GM12873 (cell line): Measurements from ENCODE around the gene CSF3.

Experiments used
- CTCF ChIP-seq: IDR thresholded peaks from 2 replicates; pipeline ENCODE4 v1.5.1; 2012; ENCODE audit warnings: low read depth, mild to moderate bottlenecking, moderate library complexity, low read length, control low read depth; ENCODE audit not compliant: insufficient read depth; ENCODE audit errors: missing control alignments

The CSF3 gene

GRCh38 chr17:40027614-40028012 is 12.4 kb downstream of the CSF3 start:
- TF ChIP-seq CTCF, result no peak

GRCh38 chr17:40028595-40028994 is 13.4 kb downstream of the CSF3 start:
- no peak for TF ChIP-seq CTCF

GRCh38 chr17:40031706-40032105 is 16.5 kb downstream of the CSF3 start:
- TF ChIP-seq CTCF, result no peak

DNA sequence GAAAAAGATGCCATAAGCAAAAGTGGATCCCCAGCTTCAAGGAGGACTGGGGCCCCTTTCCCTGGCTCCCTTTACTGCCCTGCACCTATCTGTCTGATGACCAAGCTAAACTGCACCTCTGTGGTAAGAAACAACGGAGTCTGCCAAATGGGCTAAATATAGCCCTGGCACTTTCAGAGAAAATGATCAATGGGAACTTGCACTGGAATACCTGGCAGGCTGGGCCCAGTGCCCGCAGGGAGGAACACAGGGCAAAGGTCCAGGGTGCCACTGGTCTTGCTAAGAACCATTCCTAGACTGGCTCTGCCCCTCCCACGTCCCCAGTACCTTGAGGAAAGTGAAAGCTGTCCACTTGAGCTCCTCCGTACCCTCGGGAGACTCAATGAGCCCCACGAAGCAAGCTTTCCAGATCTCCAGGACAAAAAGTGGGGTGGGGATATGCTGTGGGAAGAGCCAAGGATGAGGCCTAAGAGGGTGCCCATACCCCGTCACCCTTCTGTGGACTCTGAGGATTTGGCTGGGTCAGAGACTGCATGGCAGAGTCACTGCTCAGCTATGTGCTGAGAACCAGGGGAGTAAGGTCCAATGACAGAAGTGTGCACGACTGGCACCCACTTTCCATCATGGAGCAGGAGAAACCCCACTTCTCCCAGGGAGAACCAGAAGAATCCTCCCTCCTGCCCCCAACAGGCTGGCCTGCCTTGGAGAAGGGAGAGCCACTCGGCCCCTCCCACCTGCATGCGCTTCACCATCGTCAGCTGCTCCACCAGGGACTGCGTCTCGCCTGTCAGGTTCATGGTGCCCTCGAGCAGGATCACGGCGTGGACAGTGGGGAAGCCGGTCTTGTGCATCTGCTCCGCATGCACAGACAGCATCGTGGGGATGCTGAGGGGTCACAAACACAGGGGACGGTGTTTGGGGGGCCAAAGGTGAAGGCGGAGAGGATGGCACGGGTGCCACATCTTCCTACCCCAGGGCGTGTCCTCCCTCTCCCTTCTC is 17.4 kb downstream of the CSF3 start:
- no peak for TF ChIP-seq CTCF

DNA sequence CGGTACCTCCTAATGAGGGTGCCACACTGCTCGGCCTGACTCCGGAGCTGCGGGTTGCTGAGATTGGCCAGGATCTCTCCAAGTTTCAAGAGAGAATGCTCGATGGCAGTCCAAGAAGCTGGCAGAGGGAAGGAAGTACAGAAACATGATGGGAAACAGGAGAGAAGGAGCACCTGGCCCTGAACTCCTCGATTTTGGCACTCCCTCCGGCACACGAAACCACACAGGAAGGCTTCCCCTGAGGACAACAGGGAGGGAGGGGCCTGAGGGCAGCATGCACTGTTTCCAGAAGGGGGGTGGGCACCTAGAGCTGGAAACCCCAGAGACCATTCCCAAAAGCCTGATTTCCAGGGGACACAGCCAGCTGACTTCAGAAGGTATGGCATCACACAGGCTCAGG is 18.1 kb downstream of the CSF3 start:
- no peak for TF ChIP-seq CTCF

DNA sequence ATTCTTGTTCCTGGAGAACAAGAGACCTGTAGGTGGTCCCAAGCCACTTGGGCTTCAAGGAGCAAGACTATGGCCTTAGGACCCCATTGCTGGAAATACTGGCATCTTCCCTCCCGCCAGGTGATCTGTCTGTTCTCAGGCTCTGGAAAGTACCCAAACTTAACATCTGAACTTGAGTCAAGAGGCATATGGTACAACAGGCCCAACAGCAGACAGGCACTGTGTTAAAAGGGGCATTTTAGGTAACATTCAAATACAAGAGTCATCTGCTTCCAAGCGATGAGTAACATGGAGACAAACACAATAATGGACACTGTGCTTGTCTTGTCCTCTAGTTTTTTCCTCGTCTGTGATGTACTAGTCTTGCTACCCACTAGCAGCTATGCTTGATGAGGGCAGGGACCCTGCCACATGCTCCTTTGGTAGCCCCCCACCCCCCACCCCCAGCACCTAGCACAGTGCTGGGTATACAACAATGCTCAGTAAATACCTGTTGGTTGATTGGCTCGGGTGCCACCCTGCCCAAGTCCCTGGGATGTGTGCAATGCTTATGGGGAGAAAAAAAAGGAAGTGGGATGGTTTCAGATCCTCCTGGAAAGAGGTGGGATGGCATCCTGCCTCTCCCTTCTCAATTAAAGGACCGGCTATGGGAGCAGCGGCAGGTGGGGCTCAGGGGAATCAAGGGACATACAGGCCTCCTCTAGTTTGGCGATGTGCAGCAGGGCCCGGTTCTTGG is 19.4 kb downstream of the CSF3 start:
- no peak for TF ChIP-seq CTCF

DNA sequence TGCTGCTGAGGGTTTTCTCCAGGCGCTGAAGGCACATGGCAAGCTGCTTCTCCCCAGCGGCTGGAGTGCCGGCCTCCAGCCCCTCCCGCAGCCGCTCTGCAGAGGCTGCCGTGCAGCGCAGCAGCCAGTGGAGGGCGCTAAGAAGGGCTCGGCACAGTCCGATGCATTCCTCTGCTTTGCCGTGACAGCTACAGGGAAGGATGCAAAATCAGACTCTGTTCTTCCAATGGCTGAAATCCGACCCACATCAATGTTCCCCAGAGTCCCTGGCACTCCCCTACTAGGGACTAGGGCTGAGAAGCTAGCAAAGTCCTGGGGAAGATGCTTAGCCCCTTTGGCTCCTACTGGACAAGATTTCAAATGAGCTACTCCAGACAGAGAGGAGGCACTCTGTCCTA is 19.9 kb downstream of the CSF3 start:
- peak; percentile 58 for TF ChIP-seq CTCF
